Caco-2 (cell line): ENCODE data around the gene NPTX1. TPM values are rescaled to one million over a fixed set of nuclear protein-coding genes. Genes with fewer than 3 reads are reported as not detected.

Experiments used
- BruUV-seq: library from RNA; stranded (reverse); fragments of 400-500 nt; replicated peaks from 2 replicates; lab custom pipeline; 2021; lab: Mats Ljungman, UMichigan
- CTCF ChIA-PET: fragments of 300-600 bp; sonication (Branson Sonifier 250); formaldehyde crosslinking; loops from one replicate; lab custom pipeline; 2022; ENCODE audit warnings: antibody characterized with exemption; lab: Charles Lee
- POLR2A ChIA-PET: fragments of 300-600 bp; sonication (Branson Sonifier 250); formaldehyde crosslinking; loops from one replicate; lab custom pipeline; 2022; ENCODE audit warnings: antibody characterized with exemption; lab: Charles Lee
- DNase-seq, 2 experiments: peaks; one replicate each; pipeline versions ENCODE4 v3.0.0 to v3.0.0-alpha.2; 2020 to 2022
- H3K27me3 ChIP-seq: replicated peaks from 2 replicates; pipeline ENCODE4 v1.6.0; 2011; ENCODE audit warnings: low read length; ENCODE audit not compliant: control insufficient read depth, insufficient read depth
- H3K36me3 ChIP-seq: 2 replicates; pipeline ENCODE4 v1.5.1; 2011; ENCODE audit warnings: low read length; ENCODE audit not compliant: control insufficient read depth, insufficient read depth
- H3K4me1 ChIP-seq: fragments of 250-450 bp; sonication (Bioruptor Pico); 2 replicates; pipeline ENCODE4 v1.5.1; 2020; ENCODE audit warnings: mild to moderate bottlenecking
- H3K4me3 ChIP-seq: 2 replicates; pipeline ENCODE4 v1.5.1; 2011; ENCODE audit warnings: low read depth, mild to moderate bottlenecking, control low read depth, low read length
- H3K9me3 ChIP-seq: fragments of 250-450 bp; sonication (Bioruptor Pico); 2 replicates; pipeline ENCODE4 v1.5.1; 2020; ENCODE audit warnings: mild to moderate bottlenecking, moderate library complexity
- H3K27ac Mint-ChIP-seq: one replicate; pipeline ENCODE4 v1.8.0; 2022; ENCODE audit warnings: mixed read lengths; ENCODE audit not compliant: unreplicated experiment
- H3K27me3 Mint-ChIP-seq: one replicate; pipeline ENCODE4 v1.8.0; 2022; ENCODE audit warnings: mixed read lengths; ENCODE audit not compliant: insufficient read depth, unreplicated experiment
- H3K36me3 Mint-ChIP-seq: one replicate; pipeline ENCODE4 v1.8.0; 2022; ENCODE audit warnings: mild to moderate bottlenecking, mixed read lengths; ENCODE audit not compliant: insufficient read depth, unreplicated experiment
- H3K4me1 Mint-ChIP-seq: one replicate; pipeline ENCODE4 v1.8.0; 2022; ENCODE audit warnings: low read depth, mixed read lengths; ENCODE audit not compliant: unreplicated experiment
- H3K4me3 Mint-ChIP-seq: one replicate; pipeline ENCODE4 v1.8.0; 2022; ENCODE audit warnings: mild to moderate bottlenecking, moderate library complexity, mixed read lengths; ENCODE audit not compliant: unreplicated experiment
- H3K9me3 Mint-ChIP-seq: one replicate; pipeline ENCODE4 v1.8.0; 2022; ENCODE audit warnings: mixed read lengths; ENCODE audit not compliant: unreplicated experiment
- CTCF ChIP-seq, 2 experiments: fragments of 200-600 bp in 1 of 2; IDR thresholded peaks; 1 replicate in 1 of 2; 2 replicates in 1 of 2; pipeline versions ENCODE4 v1.5.1 to v1.8.0; 2011 to 2022; ENCODE audit warnings: antibody characterized with exemption in 1 of 2, control low read depth in 1 of 2, inconsistent platforms in 1 of 2, low read depth in 1 of 2, low read length in 1 of 2, mild to moderate bottlenecking in 1 of 2, moderate library complexity in 1 of 2; ENCODE audit not compliant: insufficient read depth in 1 of 2, severe bottlenecking in 1 of 2, unreplicated experiment in 1 of 2
- intact Hi-C: fragments of 100-400 bp; cut with micrococcal nuclease; formaldehyde crosslinking; loops from one replicate; pipeline ENCODE4 v1.10.0; 2022; ENCODE audit not compliant: unreplicated experiment
- total RNA-seq: library from RNA; stranded (reverse); gene quantifications from 2 replicates; pipeline ENCODE4 v1.2.3, GENCODE V29; 2022

Gene NPTX1
- total RNA-seq, 1 experiment from 2014 or later = 0.57 TPM

- CTCF ChIA-PET = interaction anchor here (0.6 kb wide), 1 partner anchor 181 kb away, joined by 4 read pairs; no protein-coding TSS in a partner anchor
- POLR2A ChIA-PET = no interaction called here
- no peaks in the 10 kb centered on the region; the same call in none of the 2 replicates for H3K27me3 ChIP-seq
- Mint-ChIP-seq H3K36me3 (no peaks in the 10 kb centered on the region), H3K4me3 (no peak overlapping the region), H3K27me3 (peaks cover 21% of the 10 kb centered on the region), H3K9me3 (no peaks in the 10 kb centered on the region), H3K4me1 (no peaks in the 10 kb centered on the region), H3K27ac (no peak overlapping the region)
- no peak for DNase-seq
- TF ChIP-seq CTCF (IDR thresholded peaks at IDR 0.05; ENCODE audit: insufficient read depth in 1 of 2, low read depth in 1 of 2, low read length in 1 of 2, severe bottlenecking in 1 of 2, unreplicated experiment in 1 of 2) = no peak
- no peaks in the 10 kb centered on the region for H3K4me1 ChIP-seq
- no TSS peak for BruUV-seq
- no peaks in the 10 kb centered on the region for H3K36me3 ChIP-seq
- intact Hi-C loops = no loop called here
- no peak overlapping the region for H3K4me3 ChIP-seq
- H3K9me3 ChIP-seq = no peaks in the 10 kb centered on the region
These were observed 34.1 kb downstream of the NPTX1 start for GRCh38 chr17:80442323-80442659.

- H3K36me3 ChIP-seq = no peaks in the 10 kb centered on the region
- H3K4me3 ChIP-seq = no peak overlapping the region
- Mint-ChIP-seq H3K36me3 (no peaks in the 10 kb centered on the region), H3K9me3 (no peaks in the 10 kb centered on the region), H3K4me1 (no peaks in the 10 kb centered on the region), H3K27ac (no peak overlapping the region), H3K27me3 (peaks cover 21% of the 10 kb centered on the region), H3K4me3 (no peak overlapping the region)
- intact Hi-C loops = no loop called here
- no peaks in the 10 kb centered on the region for H3K4me1 ChIP-seq
- TF ChIP-seq CTCF (IDR thresholded peaks at IDR 0.05; ENCODE audit: insufficient read depth in 1 of 2, low read depth in 1 of 2, low read length in 1 of 2, severe bottlenecking in 1 of 2, unreplicated experiment in 1 of 2) = no peak
- BruUV-seq = no TSS peak
- ChIA-PET POLR2A (no interaction called here), CTCF (interaction anchor here (0.6 kb wide), 1 partner anchor 182 kb away, joined by 4 read pairs; no protein-coding TSS in a partner anchor)
- H3K27me3 ChIP-seq = no peaks in the 10 kb centered on the region; the same call in none of the 2 replicates
- no peak for DNase-seq
- no peaks in the 10 kb centered on the region for H3K9me3 ChIP-seq
These were observed 34.6 kb downstream of the NPTX1 start for GRCh38 chr17:80441598-80442322.

- no peak overlapping the region for H3K4me3 Mint-ChIP-seq
- peak; percentile 64 to 83 for DNase-seq
- POLR2A ChIA-PET = no interaction called here
- H3K9me3 ChIP-seq = no peaks in the 10 kb centered on the region
- no peaks in the 10 kb centered on the region for H3K36me3 Mint-ChIP-seq
- intact Hi-C loops = no loop called here
- no peak overlapping the region for H3K4me3 ChIP-seq
- no peaks in the 10 kb centered on the region for H3K36me3 ChIP-seq
- no peak for TF ChIP-seq CTCF (IDR thresholded peaks at IDR 0.05; ENCODE audit: insufficient read depth in 1 of 2, low read depth in 1 of 2, low read length in 1 of 2, severe bottlenecking in 1 of 2, unreplicated experiment in 1 of 2)
- H3K4me1 ChIP-seq = no peaks in the 10 kb centered on the region
- H3K9me3 Mint-ChIP-seq = no peaks in the 10 kb centered on the region
- H3K27ac Mint-ChIP-seq = no peak overlapping the region
- H3K4me1 Mint-ChIP-seq = no peaks in the 10 kb centered on the region
- peaks cover under 1% of the 10 kb centered on the region for H3K27me3 ChIP-seq
- H3K27me3 Mint-ChIP-seq = peaks cover 27% of the 10 kb centered on the region
- no TSS peak for BruUV-seq
- CTCF ChIA-PET = no interaction called here
These were observed 35.3 kb downstream of the NPTX1 start for GRCh38 chr17:80441133-80441578.
